AG04449 (cell line): ENCODE results near the gene ESYT3.

Source experiments
- CTCF ChIA-PET: fragments of 350-600 bp; formaldehyde crosslinking; extraction: SDS; loops from one replicate; lab custom pipeline; 2021; ENCODE audit warnings: antibody characterized with exemption; lab: Yijun Ruan, JAX
- POLR2A ChIA-PET: fragments of 400-600, 350-600 bp; formaldehyde crosslinking; extraction: SDS; loops from one replicate; lab custom pipeline; 2020; ENCODE audit warnings: antibody characterized with exemption, inconsistent platforms; lab: Yijun Ruan, JAX
- DNase-seq: peaks from one replicate; pipeline ENCODE4 v3.0.0-alpha.2; 2010; ENCODE audit warnings: low read depth, low spot score
- H3K4me3 ChIP-seq: 2 replicates; pipeline ENCODE4 v1.5.1; 2011; ENCODE audit warnings: low read depth, mild to moderate bottlenecking, control low read depth, low read length
- TF ChIP-seq, protein P1 (sequence below): IDR thresholded peaks from one replicate; pipeline ENCODE4 v1.5.1; 2011; ENCODE audit warnings: mild to moderate bottlenecking, moderate library complexity, low read length, control low read depth, inconsistent platforms; ENCODE audit not compliant: insufficient read depth; ENCODE audit errors: missing control alignments

The ESYT3 gene

DNA sequence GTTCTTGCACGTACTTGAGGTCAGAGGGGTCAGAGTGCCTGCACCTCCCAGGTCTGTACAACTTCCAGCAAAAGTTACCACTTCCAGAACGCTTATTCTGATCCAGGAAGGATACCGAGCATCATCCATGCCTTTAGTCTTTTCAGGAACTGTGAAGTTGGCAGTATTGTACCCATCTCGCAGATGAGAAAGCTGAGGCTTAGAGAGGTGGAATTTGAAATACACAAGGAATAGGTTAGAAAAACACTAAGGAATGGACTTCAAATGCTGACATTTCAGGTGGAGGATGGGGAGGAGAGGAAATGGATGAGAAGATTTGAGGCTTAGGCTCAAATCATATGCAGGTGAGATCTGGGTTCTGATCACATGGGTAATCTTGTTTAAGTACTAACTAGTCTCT, 11.2 kb downstream of the ESYT3 start:
- ChIA-PET CTCF (interaction anchor here (11.4 kb wide), 1 partner anchor 28 kb away, joined by 64 read pairs; no protein-coding TSS in a partner anchor), POLR2A (no interaction called here)
- DNase-seq = no peak
- no peak overlapping the region for H3K4me3 ChIP-seq
- TF ChIP-seq, protein P1, sequence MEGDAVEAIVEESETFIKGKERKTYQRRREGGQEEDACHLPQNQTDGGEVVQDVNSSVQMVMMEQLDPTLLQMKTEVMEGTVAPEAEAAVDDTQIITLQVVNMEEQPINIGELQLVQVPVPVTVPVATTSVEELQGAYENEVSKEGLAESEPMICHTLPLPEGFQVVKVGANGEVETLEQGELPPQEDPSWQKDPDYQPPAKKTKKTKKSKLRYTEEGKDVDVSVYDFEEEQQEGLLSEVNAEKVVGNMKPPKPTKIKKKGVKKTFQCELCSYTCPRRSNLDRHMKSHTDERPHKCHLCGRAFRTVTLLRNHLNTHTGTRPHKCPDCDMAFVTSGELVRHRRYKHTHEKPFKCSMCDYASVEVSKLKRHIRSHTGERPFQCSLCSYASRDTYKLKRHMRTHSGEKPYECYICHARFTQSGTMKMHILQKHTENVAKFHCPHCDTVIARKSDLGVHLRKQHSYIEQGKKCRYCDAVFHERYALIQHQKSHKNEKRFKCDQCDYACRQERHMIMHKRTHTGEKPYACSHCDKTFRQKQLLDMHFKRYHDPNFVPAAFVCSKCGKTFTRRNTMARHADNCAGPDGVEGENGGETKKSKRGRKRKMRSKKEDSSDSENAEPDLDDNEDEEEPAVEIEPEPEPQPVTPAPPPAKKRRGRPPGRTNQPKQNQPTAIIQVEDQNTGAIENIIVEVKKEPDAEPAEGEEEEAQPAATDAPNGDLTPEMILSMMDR = no peak

DNA sequence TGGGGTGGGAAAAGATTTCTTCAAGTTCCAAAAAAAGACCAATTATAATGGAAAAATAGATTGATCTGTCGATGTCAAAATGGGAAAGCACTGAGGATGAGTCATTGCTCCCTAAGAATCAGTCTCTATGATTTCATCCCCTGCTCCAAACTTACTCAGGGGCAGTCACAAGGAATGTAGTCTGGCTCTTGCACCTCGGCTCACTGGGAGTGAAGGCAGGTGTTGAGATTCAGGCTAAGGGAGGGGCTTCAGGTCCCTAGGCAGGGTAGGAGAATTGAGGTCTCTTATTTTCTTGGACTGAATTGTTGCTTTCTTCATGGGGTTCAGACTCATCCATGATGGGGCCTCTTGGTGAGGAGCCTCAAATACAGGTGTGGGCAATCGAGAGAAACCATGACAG, 14.2 kb downstream of the ESYT3 start:
- TF ChIP-seq, protein P1 = no peak
- no peak overlapping the region for H3K4me3 ChIP-seq
- ChIA-PET POLR2A (no interaction called here), CTCF (interaction anchor here (2.0 kb wide), 1 partner anchor 30 kb away, joined by 6 read pairs; no protein-coding TSS in a partner anchor)
- DNase-seq = no peak

DNA sequence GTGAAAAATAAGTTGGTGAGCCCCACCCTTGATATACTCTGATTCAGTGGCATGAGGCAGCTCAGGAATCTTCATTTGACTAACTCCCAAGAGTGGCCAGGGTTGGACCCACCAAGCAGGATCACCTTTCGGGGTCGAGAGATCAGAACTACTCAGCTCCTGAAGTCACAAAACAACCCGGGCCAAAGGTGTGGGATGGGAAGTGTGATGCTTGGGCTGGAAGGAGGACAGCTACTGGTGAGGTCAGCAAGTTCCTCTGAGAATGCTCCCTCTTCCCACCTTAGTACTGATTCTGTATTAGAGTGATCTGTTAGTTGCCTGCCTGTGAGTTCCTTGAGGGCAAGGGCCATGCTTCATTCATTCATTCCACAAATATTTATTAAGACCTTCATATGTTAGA, 15.1 kb downstream of the ESYT3 start:
- CTCF ChIA-PET = interaction anchor here (1.0 to 2.0 kb wide), 2 partner anchors 30 to 32 kb away, joined by 3 to 6 read pairs; no protein-coding TSS in a partner anchor
- POLR2A ChIA-PET = no interaction called here
- no peak for DNase-seq

DNA sequence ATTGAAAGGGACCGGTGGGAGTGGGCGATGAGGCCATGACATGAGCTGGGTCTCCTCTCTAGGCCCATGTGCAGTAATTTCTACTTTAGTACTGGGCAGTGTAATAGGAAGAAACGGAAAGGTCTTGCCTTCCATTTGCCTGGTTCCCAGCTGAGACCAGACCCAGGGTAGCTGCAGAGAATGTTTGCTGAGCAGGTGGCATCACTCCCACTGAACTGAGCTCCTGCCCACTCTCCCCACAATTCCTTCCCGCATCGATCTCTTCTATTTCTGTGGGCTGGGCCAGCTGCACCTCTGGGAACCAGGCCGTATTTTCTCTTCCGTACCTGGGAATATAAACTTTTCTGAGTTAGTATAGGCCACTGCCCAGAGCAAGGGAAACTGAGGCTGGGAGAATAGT, 15.8 kb downstream of the ESYT3 start:
- ChIA-PET CTCF (interaction anchor here (1.1 to 2.6 kb wide), 3 partner anchors 29 to 465 kb away, joined by 3 to 10 read pairs (median 6); no protein-coding TSS in a partner anchor), POLR2A (no interaction called here)
- no peak overlapping the region for H3K4me3 ChIP-seq
- no peak for DNase-seq
- TF ChIP-seq, protein P1 = no peak

More for the DNA sequence above, 15.1 kb downstream of the ESYT3 start:
- TF ChIP-seq, protein P1 = no peak
- H3K4me3 ChIP-seq = no peak overlapping the region

DNA sequence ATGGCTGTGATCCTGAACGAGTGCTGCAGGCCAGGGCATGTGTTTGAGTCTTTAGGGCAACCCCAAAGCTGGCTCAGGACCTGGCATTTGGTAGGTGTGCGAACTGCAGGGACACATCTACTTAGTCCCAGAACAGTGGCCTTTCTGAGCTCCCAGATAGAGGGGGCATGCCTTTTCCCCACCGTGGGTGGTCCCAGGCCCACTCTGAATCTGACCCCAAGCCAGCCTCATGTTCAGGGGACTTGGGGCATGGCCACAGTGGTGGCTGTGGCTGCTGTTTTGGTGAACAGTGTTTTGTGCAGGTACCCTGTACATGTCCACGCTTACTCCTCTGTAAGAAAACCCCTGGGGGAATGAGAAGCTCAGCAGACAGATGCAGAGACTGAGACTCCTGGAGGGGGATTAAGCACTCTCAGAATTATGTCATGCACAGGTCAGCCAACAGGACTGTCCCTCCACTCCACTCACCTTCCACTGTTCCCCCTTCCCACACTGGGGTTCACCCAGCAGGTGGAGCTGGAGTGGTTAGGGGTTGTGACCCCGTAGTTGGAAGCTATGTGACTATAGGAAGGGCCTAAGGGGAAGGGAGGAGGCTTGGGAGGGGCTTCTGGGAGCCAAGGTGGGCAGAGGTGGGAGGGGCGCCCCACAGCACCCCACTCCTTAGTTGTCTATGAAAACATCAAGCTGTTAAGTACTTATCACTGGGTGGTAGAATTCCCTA, 16.4 kb downstream of the ESYT3 start:
- TF ChIP-seq, protein P1 = no peak
- H3K4me3 ChIP-seq = no peak overlapping the region
- ChIA-PET POLR2A (no interaction called here), CTCF (interaction anchor here (1.0 to 2.6 kb wide), 3 partner anchors 17 to 464 kb away, joined by 3 to 10 read pairs (median 3); no protein-coding TSS in a partner anchor)
- DNase-seq = no peak

DNA sequence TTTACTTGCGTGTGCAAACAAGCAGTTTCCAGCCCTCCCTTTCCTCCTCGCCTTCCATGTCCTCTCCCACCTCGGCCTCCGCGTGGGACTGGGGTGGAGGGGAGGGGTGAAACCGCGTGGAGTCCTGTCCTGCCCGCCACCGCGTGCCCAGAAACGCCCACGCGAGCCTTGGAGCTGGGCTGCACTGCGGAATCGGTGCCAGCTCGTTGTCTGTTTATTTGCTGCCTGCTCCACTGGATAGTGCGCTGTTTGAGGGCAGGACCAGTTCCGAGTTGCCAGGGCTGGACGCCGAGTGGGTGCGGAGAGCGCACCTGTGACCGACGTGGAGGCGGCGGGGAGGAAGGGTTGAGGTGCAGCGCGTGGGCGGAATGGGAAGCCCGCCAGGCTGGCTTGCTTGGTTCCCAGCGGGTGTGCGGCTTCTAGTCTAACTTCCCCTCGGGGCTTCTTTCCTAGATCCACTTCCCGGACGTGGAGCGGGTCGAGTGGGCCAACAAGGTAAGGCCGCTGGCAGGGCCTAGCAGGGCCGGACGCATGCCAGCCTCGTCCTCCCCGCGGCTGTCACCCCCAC, 17.3 kb downstream of the ESYT3 start:
- ChIA-PET POLR2A (no interaction called here), CTCF (interaction anchor here (1.0 to 2.6 kb wide), 2 partner anchors 16 to 34 kb away, joined by 3 to 10 read pairs; no protein-coding TSS in a partner anchor)
- TF ChIP-seq, protein P1 = no peak
- no peak for DNase-seq
- no peak overlapping the region for H3K4me3 ChIP-seq
